HG02870 (cell line): ENCODE data around the gene GAS1.

Experiments used
- ATAC-seq: cut with Tn5 transposase; IDR thresholded peaks from one replicate; pipeline ENCODE4 v1.9.1; 2021; ENCODE audit warnings: mild to moderate bottlenecking, moderate library complexity; ENCODE audit not compliant: unreplicated experiment

GAS1 gene

GRCh38 chr9:86926145-86926544 lies 21.2 kb downstream of the GAS1 start:
- no peak for ATAC-seq

GRCh38 chr9:86925686-86926085 lies 21.6 kb downstream of the GAS1 start:
- no peak for ATAC-seq

GRCh38 chr9:86924206-86924605 lies 23.1 kb downstream of the GAS1 start:
- ATAC-seq = no peak

- no peak for ATAC-seq
Observed at GRCh38 chr9:86921151-86921923, 26.0 kb downstream of the GAS1 start.

- ATAC-seq = no peak
Observed at GRCh38 chr9:86918556-86918955, 28.8 kb downstream of the GAS1 start.

- no peak for ATAC-seq
Observed at GRCh38 chr9:86912210-86912609, 35.1 kb downstream of the GAS1 start.

GRCh38 chr9:86909388-86909787 lies 37.9 kb downstream of the GAS1 start:
- ATAC-seq = no peak

- no peak for ATAC-seq
Observed at GRCh38 chr9:86908261-86908660, 39.0 kb downstream of the GAS1 start.

- no peak for ATAC-seq
Observed at GRCh38 chr9:86907346-86907745, 40.0 kb downstream of the GAS1 start.

- no peak for ATAC-seq
Observed at GRCh38 chr9:86903734-86904085, 43.6 kb downstream of the GAS1 start.

GRCh38 chr9:86902991-86903733 lies 44.1 kb downstream of the GAS1 start:
- ATAC-seq = no peak

- no peak for ATAC-seq
Observed at GRCh38 chr9:86902586-86902985, 44.7 kb downstream of the GAS1 start.

- ATAC-seq = no peak
Observed at GRCh38 chr9:86902176-86902575, 45.1 kb downstream of the GAS1 start.

- no peak for ATAC-seq
Observed at GRCh38 chr9:86901511-86901910, 45.8 kb downstream of the GAS1 start.
